OCI-LY7 (cell line): ENCODE results near the gene TIMM8B. TPM values are rescaled to one million over a fixed set of nuclear protein-coding genes. Genes with fewer than 3 reads are reported as not detected.

Experiments
- BruUV-seq: library from RNA; stranded (reverse); fragments of 400-500 nt; replicated peaks from 2 replicates; lab custom pipeline; 2021; lab: Mats Ljungman, UMichigan
- CTCF ChIA-PET: fragments of 300-600 bp; sonication (Branson Sonifier 250); formaldehyde crosslinking; loops from one replicate; lab custom pipeline; 2022; ENCODE audit warnings: antibody characterized with exemption; ENCODE audit not compliant: unreplicated experiment; lab: Charles Lee
- POLR2A ChIA-PET: fragments of 300-600 bp; sonication (Branson Sonifier 250); formaldehyde crosslinking; loops from one replicate; lab custom pipeline; 2022; ENCODE audit warnings: antibody characterized with exemption; lab: Charles Lee
- DNase-seq: peaks from one replicate; pipeline ENCODE4 v3.0.0-alpha.2; 2015; ENCODE audit warnings: low spot score
- H2AFZ ChIP-seq: fragments of 200-600 bp; sonication (generic), shearing (Covaris generic); 2 replicates; pipeline ENCODE4 v1.6.1; 2014; ENCODE audit warnings: mild to moderate bottlenecking, antibody characterized with exemption, low read length, moderate library complexity
- H3K27ac ChIP-seq: fragments of 200-600 bp; sonication (generic); 2 replicates; pipeline ENCODE4 v1.5.1; 2014; ENCODE audit warnings: mixed run types, low read depth, mild to moderate bottlenecking, moderate library complexity, low read length, inconsistent platforms; ENCODE audit not compliant: poor library complexity, severe bottlenecking
- H3K36me3 ChIP-seq: fragments of 200-600 bp; sonication (generic); 2 replicates; pipeline ENCODE4 v1.6.1; 2014; ENCODE audit warnings: mild to moderate bottlenecking, antibody characterized with exemption, low read length, moderate library complexity, mixed read lengths; ENCODE audit not compliant: insufficient read depth
- H3K4me1 ChIP-seq: fragments of 200-600 bp; sonication (generic); 2 replicates; pipeline ENCODE4 v1.5.1; 2014; ENCODE audit warnings: mild to moderate bottlenecking, low read length; ENCODE audit not compliant: insufficient read depth, poor library complexity, severe bottlenecking
- H3K4me2 ChIP-seq: fragments of 200-600 bp; sonication (generic); 2 replicates; pipeline ENCODE4 v1.6.1; 2014; ENCODE audit warnings: mild to moderate bottlenecking, low read length
- H3K4me3 ChIP-seq: fragments of 200-600 bp; sonication (generic); 2 replicates; pipeline ENCODE4 v1.5.1; 2014; ENCODE audit warnings: mild to moderate bottlenecking, low read depth, low read length; ENCODE audit not compliant: poor library complexity, severe bottlenecking
- H3K79me2 ChIP-seq: fragments of 200-600 bp; sonication (generic); 2 replicates; pipeline ENCODE4 v1.6.1; 2016; ENCODE audit warnings: low read depth, mild to moderate bottlenecking, low read length, moderate library complexity, mixed read lengths; ENCODE audit not compliant: insufficient read depth
- H3K9me2 ChIP-seq: fragments of 200-600 bp; sonication (generic); 2 replicates; pipeline ENCODE4 v1.6.1; 2016; ENCODE audit warnings: mild to moderate bottlenecking, low read length, mixed read lengths; ENCODE audit not compliant: insufficient read depth
- H3K9me3 ChIP-seq: fragments of 200-600 bp; sonication (generic); 2 replicates; pipeline ENCODE4 v1.6.1; 2014; ENCODE audit warnings: mild to moderate bottlenecking, mixed run types, low read length, mixed read lengths
- H4K20me1 ChIP-seq: fragments of 200-600 bp; sonication (generic); 2 replicates; pipeline ENCODE4 v1.6.1; 2014; ENCODE audit warnings: mild to moderate bottlenecking, antibody characterized with exemption, low read length, moderate library complexity, mixed read lengths; ENCODE audit not compliant: insufficient read depth
- EZH2phosphoT487 ChIP-seq: fragments of 200-600 bp; sonication (generic); IDR thresholded peaks from 2 replicates; pipeline ENCODE4 v1.6.1; 2018; ENCODE audit warnings: low read depth, borderline replicate concordance, mild to moderate bottlenecking, mixed run types, antibody characterized with exemption, low read length, moderate library complexity, mixed read lengths
- intact Hi-C: fragments of 100-400 bp; cut with micrococcal nuclease; formaldehyde crosslinking; loops from one replicate; pipeline ENCODE4 v1.10.0; 2022; ENCODE audit not compliant: unreplicated experiment
- total RNA-seq, 2 experiments: library from RNA; depleted of rRNA in 1 of 2; stranded (reverse); fragments of >200 nt in 1 of 2; shearing (Covaris generic) in 1 of 2; gene quantifications; 2 replicates each; pipeline ENCODE4 v1.2.3, GENCODE V29; 2014 to 2022
- TF ChIP-seq, protein P1 (sequence below): fragments of 200-600 bp; sonication (generic); conservative IDR thresholded peaks from 2 replicates; pipeline ENCODE4 v1.5.1; 2014; ENCODE audit warnings: mild to moderate bottlenecking, antibody characterized with exemption, low read length, moderate library complexity, mixed read lengths

The TIMM8B gene
- total RNA-seq, 2 experiments from 2014 or later: 58.2 to 71.3 TPM

DNA sequence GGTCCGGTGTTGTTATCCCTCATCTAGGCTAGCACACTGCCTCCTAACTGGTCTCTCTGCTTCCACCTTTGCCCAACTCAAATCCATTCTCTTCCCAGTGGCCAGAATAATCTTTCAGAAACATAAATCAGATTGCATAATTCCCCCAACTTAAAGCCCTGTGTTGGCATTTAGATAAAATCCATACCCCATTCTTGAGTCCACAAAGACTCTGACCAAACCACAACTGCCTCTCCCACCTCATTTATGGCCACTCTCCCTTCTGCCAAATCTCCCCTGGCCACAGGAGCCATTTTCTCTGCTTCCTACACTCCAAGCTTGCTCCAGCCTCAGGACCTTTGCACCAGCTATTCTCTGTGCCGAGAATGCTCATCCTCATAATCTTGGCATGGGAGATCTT, 40.5 kb upstream of the TIMM8B start:
- Histone ChIP-seq H3K4me1 (no peaks in the 10 kb centered on the region), H4K20me1 (no peaks in the 10 kb centered on the region), H3K9me2 (no peaks in the 10 kb centered on the region), H3K4me2 (no peak overlapping the region), H3K9me3 (no peaks in the 10 kb centered on the region), H3K79me2 (no peaks in the 10 kb centered on the region), H2AFZ (no peak overlapping the region), H3K27ac (no peak overlapping the region), H3K36me3 (no peaks in the 10 kb centered on the region), H3K4me3 (no peak overlapping the region)
- TF ChIP-seq, protein P1, sequence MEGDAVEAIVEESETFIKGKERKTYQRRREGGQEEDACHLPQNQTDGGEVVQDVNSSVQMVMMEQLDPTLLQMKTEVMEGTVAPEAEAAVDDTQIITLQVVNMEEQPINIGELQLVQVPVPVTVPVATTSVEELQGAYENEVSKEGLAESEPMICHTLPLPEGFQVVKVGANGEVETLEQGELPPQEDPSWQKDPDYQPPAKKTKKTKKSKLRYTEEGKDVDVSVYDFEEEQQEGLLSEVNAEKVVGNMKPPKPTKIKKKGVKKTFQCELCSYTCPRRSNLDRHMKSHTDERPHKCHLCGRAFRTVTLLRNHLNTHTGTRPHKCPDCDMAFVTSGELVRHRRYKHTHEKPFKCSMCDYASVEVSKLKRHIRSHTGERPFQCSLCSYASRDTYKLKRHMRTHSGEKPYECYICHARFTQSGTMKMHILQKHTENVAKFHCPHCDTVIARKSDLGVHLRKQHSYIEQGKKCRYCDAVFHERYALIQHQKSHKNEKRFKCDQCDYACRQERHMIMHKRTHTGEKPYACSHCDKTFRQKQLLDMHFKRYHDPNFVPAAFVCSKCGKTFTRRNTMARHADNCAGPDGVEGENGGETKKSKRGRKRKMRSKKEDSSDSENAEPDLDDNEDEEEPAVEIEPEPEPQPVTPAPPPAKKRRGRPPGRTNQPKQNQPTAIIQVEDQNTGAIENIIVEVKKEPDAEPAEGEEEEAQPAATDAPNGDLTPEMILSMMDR: no peak
- no peak for TF ChIP-seq EZH2phosphoT487
- ChIA-PET POLR2A (interaction anchor here (0.8 to 1.0 kb wide), 2 partner anchors 12 to 126 kb away, joined by 3 read pairs; no protein-coding TSS in a partner anchor), CTCF (no interaction called here)
- intact Hi-C loops: no loop called here
- no TSS peak for BruUV-seq
- no peak for DNase-seq

GRCh38 chr11:112123129-112123528, 36.6 kb upstream of the TIMM8B start:
- Histone ChIP-seq H3K79me2 (no peaks in the 10 kb centered on the region), H3K36me3 (no peaks in the 10 kb centered on the region), H2AFZ (no peak overlapping the region), H3K9me2 (no peaks in the 10 kb centered on the region), H3K4me1 (no peaks in the 10 kb centered on the region), H3K4me2 (no peak overlapping the region), H3K4me3 (no peak overlapping the region), H3K27ac (no peak overlapping the region), H4K20me1 (no peaks in the 10 kb centered on the region), H3K9me3 (no peaks in the 10 kb centered on the region)
- intact Hi-C loops: no loop called here
- DNase-seq: no peak
- CTCF ChIA-PET: no interaction called here
- POLR2A ChIA-PET: no interaction called here
- TF ChIP-seq, protein P1: no peak
- no peak for TF ChIP-seq EZH2phosphoT487
- BruUV-seq: no TSS peak

DNA sequence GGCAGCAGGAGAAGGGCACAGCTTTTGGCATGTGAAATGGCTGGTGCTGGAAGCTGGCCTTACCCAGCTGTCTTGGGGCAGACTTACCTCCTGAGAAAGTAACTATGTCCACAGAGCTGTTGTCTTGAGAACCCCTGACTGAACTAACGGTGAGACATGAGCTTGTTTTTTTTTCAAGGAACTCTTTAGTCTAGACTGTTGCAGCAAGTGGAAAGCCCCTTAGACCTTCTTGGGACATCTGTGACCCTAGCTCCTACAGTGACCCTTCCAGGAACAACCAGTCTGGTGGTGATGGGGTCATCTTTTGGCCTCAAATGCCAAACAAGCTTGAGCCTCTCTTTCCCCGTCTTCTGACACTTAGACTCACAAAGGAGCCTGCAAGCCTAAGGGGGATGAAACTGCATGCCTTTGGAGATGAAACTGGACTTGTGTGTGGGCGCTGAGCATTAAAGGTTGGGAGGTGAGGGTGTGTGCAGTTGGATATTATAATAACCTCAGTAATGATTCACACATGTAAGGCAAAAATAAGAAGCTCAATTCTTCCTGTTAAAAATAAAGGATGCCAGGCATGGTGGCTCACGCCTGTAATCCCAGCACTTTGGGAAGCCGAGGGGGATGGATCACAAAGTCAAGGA, 35.5 kb upstream of the TIMM8B start:
- no TSS peak for BruUV-seq
- no peaks in the 10 kb centered on the region for H3K4me1 ChIP-seq
- H2AFZ ChIP-seq: no peak overlapping the region
- CTCF ChIA-PET: interaction anchor here (1.1 kb wide), 1 partner anchor 9 kb away, joined by 5 read pairs; no protein-coding TSS in a partner anchor
- POLR2A ChIA-PET: interaction anchor here (0.9 to 1.3 kb wide), 3 partner anchors 22 to 47 kb away, joined by 3 to 5 read pairs (median 3); no protein-coding TSS in a partner anchor
- H3K27ac ChIP-seq: no peak overlapping the region
- no peaks in the 10 kb centered on the region for H3K79me2 ChIP-seq
- H3K9me2 ChIP-seq: no peaks in the 10 kb centered on the region
- H3K36me3 ChIP-seq: no peaks in the 10 kb centered on the region
- H3K9me3 ChIP-seq: no peaks in the 10 kb centered on the region
- no peak overlapping the region for H3K4me2 ChIP-seq
- no peaks in the 10 kb centered on the region for H4K20me1 ChIP-seq
- intact Hi-C loops: no loop called here
- no peak for TF ChIP-seq EZH2phosphoT487
- TF ChIP-seq, protein P1: no peak
- no peak for DNase-seq
- H3K4me3 ChIP-seq: no peak overlapping the region
